A549 (cell line): ENCODE results near the gene PPP3CB.

Experiments
- CBX8 ChIP-seq: fragments of 200-600 bp; sonication (generic); IDR thresholded peaks from 2 replicates; pipeline ENCODE4 v1.6.1; 2016
- CTCF ChIP-seq: fragments of >200 bp; sonication (Bioruptor Twin); formaldehyde crosslinking; IDR thresholded peaks from 3 replicates; pipeline ENCODE4 v1.5.1; 2016
- HOXA7 ChIP-seq: fragments of 250-450 bp; sonication (Bioruptor Pico); IDR thresholded peaks from 2 replicates; pipeline ENCODE4 v1.5.0; 2020; ENCODE audit warnings: mild to moderate bottlenecking, moderate library complexity
- NFE2L2 ChIP-seq: fragments of 150-350 bp; conservative IDR thresholded peaks from 2 replicates; pipeline ENCODE4 v1.6.1; 2014; ENCODE audit warnings: low read length
- POLR2A ChIP-seq: IDR thresholded peaks from 2 replicates; pipeline ENCODE4 v1.6.1; 2012; ENCODE audit warnings: mild to moderate bottlenecking, low read length
- RARB ChIP-seq: fragments of 250-450 bp; sonication (Bioruptor Pico); IDR thresholded peaks from 2 replicates; pipeline ENCODE4 v1.8.0; 2021; ENCODE audit warnings: mild to moderate bottlenecking, moderate library complexity
- ZFP36 ChIP-seq: fragments of 450-650 bp; IDR thresholded peaks from 2 replicates; pipeline ENCODE4 v1.6.1; 2014; ENCODE audit warnings: borderline replicate concordance; ENCODE audit not compliant: partially characterized antibody
- TF ChIP-seq, protein P1 (sequence below): IDR thresholded peaks from 2 replicates; pipeline ENCODE4 v1.6.1; 2012

GRCh38 chr10:73537709-73538108 lies 41.9 kb upstream of the PPP3CB start:
- TF ChIP-seq CBX8 = no peak
- TF ChIP-seq POLR2A = no peak
- TF ChIP-seq, protein P1, sequence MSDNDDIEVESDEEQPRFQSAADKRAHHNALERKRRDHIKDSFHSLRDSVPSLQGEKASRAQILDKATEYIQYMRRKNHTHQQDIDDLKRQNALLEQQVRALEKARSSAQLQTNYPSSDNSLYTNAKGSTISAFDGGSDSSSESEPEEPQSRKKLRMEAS = no peak
- no peak for TF ChIP-seq HOXA7
- no peak for TF ChIP-seq ZFP36
- TF ChIP-seq CTCF = no peak
- no peak for TF ChIP-seq RARB
- TF ChIP-seq NFE2L2 = no peak
